HG03039 (cell line): ENCODE data around the gene STK40.

Source experiments
- ATAC-seq: cut with Tn5 transposase; IDR thresholded peaks from one replicate; pipeline ENCODE4 v1.9.1; 2021; ENCODE audit warnings: mild to moderate bottlenecking, moderate library complexity; ENCODE audit not compliant: unreplicated experiment

The STK40 gene

GRCh38 chr1:36377791-36378492 lies 7.8 kb downstream of the STK40 start:
- ATAC-seq: no peak

- ATAC-seq: no peak
Observed at GRCh38 chr1:36372617-36373016, 13.1 kb downstream of the STK40 start.

- ATAC-seq: no peak
Observed at GRCh38 chr1:36369061-36369861, 16.5 kb downstream of the STK40 start.

GRCh38 chr1:36367798-36368197 lies 17.9 kb downstream of the STK40 start:
- no peak for ATAC-seq

- no peak for ATAC-seq
Observed at GRCh38 chr1:36367066-36367465, 18.7 kb downstream of the STK40 start.

- ATAC-seq: no peak
Observed at GRCh38 chr1:36366091-36366661, 19.5 kb downstream of the STK40 start.

- no peak for ATAC-seq
Observed at GRCh38 chr1:36365381-36365780, 20.3 kb downstream of the STK40 start.

GRCh38 chr1:36359911-36360550 lies 25.7 kb downstream of the STK40 start:
- no peak for ATAC-seq

GRCh38 chr1:36359383-36359782 lies 26.3 kb downstream of the STK40 start:
- no peak for ATAC-seq

GRCh38 chr1:36358514-36359084 lies 27.1 kb downstream of the STK40 start:
- no peak for ATAC-seq

GRCh38 chr1:36355811-36356210 lies 29.9 kb downstream of the STK40 start:
- no peak for ATAC-seq

- no peak for ATAC-seq
Observed at GRCh38 chr1:36354486-36354885, 31.2 kb downstream of the STK40 start.

GRCh38 chr1:36352910-36353878 lies 32.5 kb downstream of the STK40 start:
- no peak for ATAC-seq

GRCh38 chr1:36352125-36352909 lies 33.4 kb downstream of the STK40 start:
- no peak for ATAC-seq

GRCh38 chr1:36351227-36351977 lies 34.3 kb downstream of the STK40 start:
- no peak for ATAC-seq

GRCh38 chr1:36350659-36351226 lies 35.0 kb downstream of the STK40 start:
- no peak for ATAC-seq

- no peak for ATAC-seq
Observed at GRCh38 chr1:36349839-36350238, 35.9 kb downstream of the STK40 start.

- ATAC-seq: peak; percentile 50
Observed at GRCh38 chr1:36349241-36349671, 36.5 kb downstream of the STK40 start.
